ENCODE measurements around the gene L3MBTL1.
A peak's percentile ranks its signal among the peaks of the same experiment; 100 is the strongest.

The L3MBTL1 gene

DNA sequence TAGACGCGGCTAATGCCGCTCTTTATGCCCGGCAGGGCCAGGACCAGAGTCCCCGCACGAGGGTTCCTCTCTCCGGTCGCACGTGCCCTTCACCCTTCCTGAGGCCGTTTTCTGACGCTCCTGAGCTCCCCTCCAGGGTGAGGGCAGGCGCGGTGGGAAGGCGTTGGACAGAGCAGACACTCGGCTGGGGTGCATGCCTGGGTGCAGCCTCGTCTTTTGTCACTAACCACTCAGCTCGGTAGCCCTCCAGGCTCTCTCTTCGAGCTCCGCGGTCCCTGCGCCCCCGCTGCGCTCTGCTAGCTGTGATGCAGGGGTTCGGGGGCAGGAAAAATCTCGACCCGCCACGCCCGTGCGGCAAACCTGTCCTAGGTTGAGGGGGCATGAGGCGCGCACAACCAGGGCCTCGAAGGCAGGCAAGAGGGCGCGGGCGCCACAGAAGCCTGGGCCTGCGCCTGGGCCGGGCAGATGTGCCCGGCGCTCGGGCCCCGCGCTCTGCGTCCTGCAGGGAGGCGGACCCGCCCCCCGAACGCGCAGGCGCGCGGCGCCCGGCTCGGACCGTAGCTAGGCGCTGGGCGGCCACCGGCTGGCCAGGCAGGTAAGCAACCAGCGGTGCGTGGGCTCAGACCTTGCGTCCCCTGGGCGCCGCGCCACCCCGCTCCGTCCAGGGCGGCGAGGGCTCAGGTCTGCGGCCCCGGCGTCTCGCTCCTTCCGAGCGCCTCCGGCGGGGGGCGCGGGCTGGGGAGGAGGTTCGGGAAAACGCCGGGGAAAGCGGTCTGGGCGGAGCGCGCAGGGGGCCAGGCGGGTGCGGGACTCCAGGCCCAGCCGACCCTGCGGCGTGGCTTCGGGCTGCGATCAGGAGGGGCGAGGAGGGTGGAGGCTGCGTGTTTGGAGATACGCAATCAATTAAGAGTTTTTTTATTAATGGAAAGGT lies at the start of gene L3MBTL1:
Gene L3MBTL1 (plus strand): TSS at position 548 of the 931 bp plus-strand sequence. CDS start 5,807 bp downstream, outside the sequence.
- H3K4me3 ChIP-seq (ENCODE audit: control insufficient read depth, low read depth, low read length), result peak within 1 kb of the TSS; percentile 52
- DNase-seq (ENCODE audit: low read depth), result peak; percentile 23
- no peak for TF ChIP-seq CTCF (conservative IDR thresholded peaks at IDR 0.05; ENCODE audit: control insufficient read depth, insufficient read depth, low read depth, low read length)

- DNase-seq (ENCODE audit: low read depth), result no peak
- H3K4me3 ChIP-seq (ENCODE audit: control insufficient read depth, low read depth, low read length), result peak overlapping the region; percentile 89
- TF ChIP-seq CTCF (conservative IDR thresholded peaks at IDR 0.05; ENCODE audit: control insufficient read depth, insufficient read depth, low read depth, low read length), result no peak
Observed at GRCh38 chr20:43458422-43458924, 49.0 kb upstream of the L3MBTL1 start.

DNA sequence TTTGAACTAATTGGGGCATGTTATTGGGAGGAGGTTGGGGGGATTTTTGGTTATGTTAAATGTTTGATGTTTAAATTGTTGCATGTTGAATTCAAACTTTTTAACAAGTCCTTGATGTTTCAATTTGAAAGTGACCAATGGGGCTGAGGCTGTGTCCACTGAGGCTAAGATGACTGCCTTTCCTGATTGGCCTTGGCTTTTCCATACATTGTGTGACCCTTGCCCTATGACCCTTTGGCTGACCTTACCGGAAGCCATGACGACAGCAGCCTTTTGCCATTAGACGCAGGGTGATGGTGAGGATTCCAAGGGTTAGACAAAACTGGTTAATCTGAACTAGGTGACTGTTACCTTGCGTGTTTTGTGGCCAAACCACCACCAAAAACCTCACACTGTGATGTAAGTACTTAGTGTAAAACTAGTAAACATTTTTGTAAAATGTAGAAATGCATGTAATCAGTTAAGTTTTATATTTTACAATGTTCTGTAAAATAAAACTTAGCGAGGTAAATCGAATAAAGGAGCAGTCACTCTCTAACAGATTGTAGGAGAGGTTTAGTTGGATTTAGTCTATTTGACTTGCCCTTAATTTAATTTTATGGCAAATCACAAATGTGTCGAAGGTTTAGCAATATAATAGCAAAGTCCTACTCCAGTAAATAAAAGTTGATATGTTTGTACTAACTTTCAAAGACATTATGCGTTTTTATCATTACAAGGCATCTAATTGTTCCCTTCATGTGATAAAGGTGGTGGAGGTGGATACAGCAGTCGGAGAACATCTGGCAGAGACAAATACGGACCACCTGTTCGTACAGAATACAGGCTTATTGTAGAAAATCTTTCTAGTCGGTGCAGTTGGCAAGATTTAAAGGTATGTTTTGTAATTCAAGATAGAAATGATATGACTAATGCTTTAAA lies 48.2 kb upstream of the L3MBTL1 start:
- TF ChIP-seq CTCF (conservative IDR thresholded peaks at IDR 0.05; ENCODE audit: control insufficient read depth, insufficient read depth, low read depth, low read length), result no peak
- DNase-seq (ENCODE audit: low read depth), result peak; percentile 38
- peak overlapping the region; percentile 89 for H3K4me3 ChIP-seq (ENCODE audit: control insufficient read depth, low read depth, low read length)

GRCh38 chr20:43460172-43460829 lies 47.2 kb upstream of the L3MBTL1 start:
- no peak for TF ChIP-seq CTCF (conservative IDR thresholded peaks at IDR 0.05; ENCODE audit: control insufficient read depth, insufficient read depth, low read depth, low read length)
- H3K4me3 ChIP-seq (ENCODE audit: control insufficient read depth, low read depth, low read length), result no peak overlapping the region
- DNase-seq (ENCODE audit: low read depth), result no peak

- H3K4me3 ChIP-seq (ENCODE audit: control insufficient read depth, low read depth, low read length), result no peak overlapping the region
- no peak for TF ChIP-seq CTCF (conservative IDR thresholded peaks at IDR 0.05; ENCODE audit: control insufficient read depth, insufficient read depth, low read depth, low read length)
- no peak for DNase-seq (ENCODE audit: low read depth)
Observed at GRCh38 chr20:43460830-43461200, 46.7 kb upstream of the L3MBTL1 start.
